HCT116 (cell line): ENCODE data around the gene R3HDML. TPM values are rescaled to one million over a fixed set of nuclear protein-coding genes. Genes with fewer than 3 reads are reported as not detected.
A peak's percentile ranks its signal among the peaks of the same experiment; 100 is the strongest.

ENCODE experiments used
- ATAC-seq: fragments of 200-7000 bp; cut with Tn5 transposase; 2 replicates; pipeline ENCODE4 v1.9.1; 2020; ENCODE audit warnings: mild to moderate bottlenecking, moderate library complexity
- BruUV-seq: library from RNA; stranded (reverse); fragments of 400-500 nt; replicated peaks from 2 replicates; lab custom pipeline; 2021; lab: Mats Ljungman, UMichigan
- CTCF ChIA-PET: fragments of 300-600 bp; sonication (Branson Sonifier 250); formaldehyde crosslinking; loops from one replicate; lab custom pipeline; 2021; ENCODE audit warnings: antibody characterized with exemption; lab: Charles Lee
- POLR2A ChIA-PET: fragments of 300-600, 350-600 bp; sonication (Branson Sonifier 250); formaldehyde crosslinking; loops from one replicate; lab custom pipeline; 2021; ENCODE audit warnings: antibody characterized with exemption; lab: Charles Lee
- RAD21 ChIA-PET, 2 experiments: fragments of 300-600 bp; sonication (Branson Sonifier 250); formaldehyde crosslinking; loops; one replicate each; lab custom pipeline; 2023; ENCODE audit warnings: low total read pairs in 2 of 2; ENCODE audit not compliant: uncharacterized antibody in 2 of 2, unreplicated experiment in 2 of 2, low non-redundant PET in 1 of 2; lab: Charles Lee
- DNase-seq: peaks from one replicate; pipeline ENCODE4 v3.0.0-alpha.2; 2010; ENCODE audit warnings: low read depth, low spot score
- H2AFZ ChIP-seq: fragments of 200-600 bp; shearing (Covaris generic), sonication (generic); 2 replicates; pipeline ENCODE4 v1.6.1; 2017; ENCODE audit warnings: low read depth, mixed run types, mixed read lengths, antibody characterized with exemption, low read length; ENCODE audit not compliant: poor library complexity, severe bottlenecking
- H3K27ac ChIP-seq: 2 replicates; pipeline ENCODE4 v1.5.1; 2012; ENCODE audit warnings: low read depth, low read length
- H3K27me3 ChIP-seq: fragments of 200-600 bp; sonication (generic); 2 replicates; pipeline ENCODE4 v1.6.1; 2016; ENCODE audit warnings: mixed run types, low read length, mixed read lengths; ENCODE audit not compliant: insufficient read depth
- H3K36me3 ChIP-seq, 2 experiments: fragments of 200-500 bp in 1 of 2; fragments of 200-600 bp in 1 of 2; sonication (Bioruptor generic) in 1 of 2; sonication (generic) in 1 of 2; 2 replicates each; pipeline versions ENCODE4 v1.5.1 to v1.6.1; 2014 to 2016; ENCODE audit warnings: low read length in 2 of 2, inconsistent platforms in 1 of 2, mixed read lengths in 1 of 2, mixed run types in 1 of 2; ENCODE audit not compliant: insufficient read depth in 2 of 2, control insufficient read depth in 1 of 2
- H3K4me1 ChIP-seq, 2 experiments: fragments of 200-600 bp in 1 of 2; sonication (generic) in 1 of 2; 2 replicates each; pipeline versions ENCODE4 v1.5.1 to v1.6.1; 2012 to 2017; ENCODE audit warnings: low read length in 2 of 2, inconsistent platforms in 1 of 2, mild to moderate bottlenecking in 1 of 2, mixed read lengths in 1 of 2, mixed run types in 1 of 2, moderate library complexity in 1 of 2; ENCODE audit not compliant: insufficient read depth in 2 of 2, control insufficient read depth in 1 of 2
- H3K4me2 ChIP-seq: fragments of 200-600 bp; sonication (generic); 2 replicates; pipeline ENCODE4 v1.6.1; 2017; ENCODE audit warnings: mixed run types, low read length, mixed read lengths
- H3K4me3 ChIP-seq, 2 experiments: fragments of 200-600 bp in 1 of 2; sonication (generic) in 1 of 2; replicated peaks in 1 of 2; 2 replicates each; pipeline ENCODE4 v1.5.1; 2011 to 2016; ENCODE audit warnings: low read length in 2 of 2, control low read depth in 1 of 2, low read depth in 1 of 2, mild to moderate bottlenecking in 1 of 2, mixed read lengths in 1 of 2, mixed run types in 1 of 2
- H3K79me2 ChIP-seq: fragments of 200-600 bp; sonication (generic); 2 replicates; pipeline ENCODE4 v1.6.1; 2017; ENCODE audit warnings: mild to moderate bottlenecking, mixed run types, low read length, moderate library complexity, mixed read lengths; ENCODE audit not compliant: insufficient read depth
- H3K9ac ChIP-seq: fragments of 200-600 bp; sonication (generic); 2 replicates; pipeline ENCODE4 v1.6.1; 2016; ENCODE audit warnings: low read length, mixed read lengths
- H3K9me2 ChIP-seq: fragments of 200-600 bp; sonication (generic), shearing (Covaris generic); 2 replicates; pipeline ENCODE4 v1.6.1; 2017; ENCODE audit warnings: mixed run types, mild to moderate bottlenecking, moderate library complexity; ENCODE audit not compliant: insufficient read depth
- H3K9me3 ChIP-seq, 2 experiments: fragments of 200-500 bp in 1 of 2; fragments of 200-600 bp in 1 of 2; sonication (Bioruptor generic) in 1 of 2; sonication (generic) in 1 of 2; 2 replicates each; pipeline ENCODE4 v1.6.1; 2014 to 2017; ENCODE audit warnings: low read length in 2 of 2, mixed read lengths in 2 of 2, inconsistent platforms in 1 of 2, low read depth in 1 of 2, mild to moderate bottlenecking in 1 of 2, mixed run types in 1 of 2, moderate library complexity in 1 of 2; ENCODE audit not compliant: control insufficient read depth in 1 of 2, insufficient read depth in 1 of 2
- H4K20me1 ChIP-seq: fragments of 200-600 bp; sonication (generic), shearing (Covaris generic); 2 replicates; pipeline ENCODE4 v1.6.1; 2017; ENCODE audit warnings: mixed run types, mild to moderate bottlenecking, moderate library complexity; ENCODE audit not compliant: insufficient read depth
- CBX3 ChIP-seq: IDR thresholded peaks from 2 replicates; pipeline ENCODE4 v1.6.1; 2012; ENCODE audit warnings: low read depth
- EGR1 ChIP-seq: IDR thresholded peaks from 2 replicates; pipeline ENCODE4 v1.6.1; 2012; ENCODE audit warnings: low read depth
- ELF1 ChIP-seq: IDR thresholded peaks from 2 replicates; pipeline ENCODE4 v1.6.1; 2012; ENCODE audit warnings: low read depth, borderline replicate concordance
- EZH2 ChIP-seq: fragments of 200-600 bp; sonication (generic); IDR thresholded peaks from 2 replicates; pipeline ENCODE4 v1.6.1; 2017; ENCODE audit warnings: antibody characterized with exemption, mixed run types
- EZH2phosphoT487 ChIP-seq: fragments of 200-600 bp; IDR thresholded peaks from 2 replicates; pipeline ENCODE4 v1.6.1; 2018; ENCODE audit warnings: antibody characterized with exemption, borderline replicate concordance
- POLR2A ChIP-seq: IDR thresholded peaks from 2 replicates; pipeline ENCODE4 v1.7.0; 2011; ENCODE audit warnings: borderline replicate concordance; ENCODE audit not compliant: insufficient read depth, insufficient read length; ENCODE audit errors: extremely low read depth
- POLR2AphosphoS5 ChIP-seq: IDR thresholded peaks from 2 replicates; pipeline ENCODE4 v1.6.1; 2011; ENCODE audit warnings: mild to moderate bottlenecking, low read depth, low read length, moderate library complexity
- RAD21 ChIP-seq: IDR thresholded peaks from 2 replicates; pipeline ENCODE4 v1.6.1; 2012; ENCODE audit warnings: low read depth, mild to moderate bottlenecking
- SIN3A ChIP-seq: IDR thresholded peaks from 2 replicates; pipeline ENCODE4 v1.6.1; 2012; ENCODE audit warnings: low read depth
- ZFX ChIP-seq: fragments of 450-650 bp; IDR thresholded peaks from 2 replicates; pipeline ENCODE4 v1.6.1; 2017
- intact Hi-C: fragments of 100-400 bp; cut with micrococcal nuclease; formaldehyde crosslinking; loops from 2 replicates; pipeline ENCODE4 v1.10.0; 2022
- total RNA-seq: library from RNA; stranded (reverse); gene quantifications from one replicate; pipeline ENCODE4 v1.2.1, GENCODE V29; 2021; ENCODE audit not compliant: unreplicated experiment
- TF ChIP-seq, protein P1 (sequence below): IDR thresholded peaks from 2 replicates; pipeline ENCODE4 v1.6.1; 2012
- TF ChIP-seq, protein P2 (sequence below), 3 experiments: fragments of 200-600 bp in 1 of 3; sonication (generic) in 1 of 3; IDR thresholded peaks in 2 of 3; conservative IDR thresholded peaks in 1 of 3; 2 replicates each; pipeline ENCODE4 v1.5.1; 2012 to 2017; ENCODE audit warnings: low read depth in 2 of 3, low read length in 2 of 3, antibody characterized with exemption in 1 of 3, borderline replicate concordance in 1 of 3, control low read depth in 1 of 3, mild to moderate bottlenecking in 1 of 3, mixed read lengths in 1 of 3, mixed run types in 1 of 3, moderate library complexity in 1 of 3; ENCODE audit not compliant: insufficient read depth in 1 of 3

Gene R3HDML
- total RNA-seq, 1 experiment from 2014 or later: not detected

DNA sequence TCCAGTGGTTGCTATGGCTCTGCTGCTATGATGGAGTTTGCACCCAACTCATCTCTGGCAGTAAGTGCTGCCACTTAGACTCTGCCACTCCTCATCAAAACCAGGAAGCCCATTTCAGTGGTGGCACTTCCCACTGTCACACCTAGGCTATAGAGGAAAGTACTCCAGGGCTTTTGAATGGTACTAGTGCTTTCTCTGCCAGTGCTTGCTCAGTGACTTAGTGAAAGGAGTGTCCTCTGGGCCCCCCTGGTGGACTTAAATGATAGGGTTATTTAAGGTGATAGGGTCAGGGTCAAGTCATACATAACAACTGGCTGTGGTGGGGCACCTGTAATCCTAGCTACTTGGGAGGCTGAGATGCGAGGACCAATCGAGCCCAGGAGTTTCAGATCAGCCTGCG is 48.6 kb upstream of the R3HDML start:
- no peak for DNase-seq
- intact Hi-C loops: no loop called here

DNA sequence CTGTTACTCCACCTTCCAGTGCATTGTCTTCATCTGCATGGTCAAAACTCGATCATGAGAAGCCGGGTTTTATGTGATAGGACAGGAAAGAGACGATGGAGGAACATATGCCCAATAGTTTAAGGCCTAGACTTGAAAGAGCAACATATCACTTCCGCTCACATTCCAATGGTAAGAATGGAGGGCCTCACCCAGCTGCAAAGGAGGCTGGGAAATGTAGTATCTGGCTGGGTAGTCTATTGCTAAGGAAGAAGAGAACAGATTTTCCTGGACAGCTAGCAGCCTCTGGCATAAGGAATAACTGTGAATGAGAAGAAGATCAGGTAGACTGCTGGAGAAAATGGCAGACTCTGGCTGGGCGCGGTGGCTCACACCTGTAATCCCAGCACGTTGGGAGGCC is 45.1 kb upstream of the R3HDML start:
- H3K4me1 ChIP-seq: no peaks in the 10 kb centered on the region
- no peak for DNase-seq
- H3K9me2 ChIP-seq: no peaks in the 10 kb centered on the region
- H4K20me1 ChIP-seq: no peaks in the 10 kb centered on the region
- H3K4me2 ChIP-seq: no peak overlapping the region
- intact Hi-C loops: no loop called here
- no peak overlapping the region for H3K9ac ChIP-seq
- no TSS peak for BruUV-seq
- H3K27ac ChIP-seq: no peak overlapping the region
- ChIA-PET POLR2A (no interaction called here), CTCF (no interaction called here), RAD21 (no interaction called here)
- no peaks in the 10 kb centered on the region for H3K79me2 ChIP-seq
- no peaks in the 10 kb centered on the region for H3K36me3 ChIP-seq
- H3K4me3 ChIP-seq: no peak overlapping the region
- no peaks in the 10 kb centered on the region for H3K9me3 ChIP-seq
- no peaks in the 10 kb centered on the region for H3K27me3 ChIP-seq
- no peak overlapping the region for H2AFZ ChIP-seq
- ATAC-seq: no peak
- no peak for TF ChIP-seq ZFX
- TF ChIP-seq SIN3A: no peak
- no peak for TF ChIP-seq CBX3
- TF ChIP-seq, protein P1, sequence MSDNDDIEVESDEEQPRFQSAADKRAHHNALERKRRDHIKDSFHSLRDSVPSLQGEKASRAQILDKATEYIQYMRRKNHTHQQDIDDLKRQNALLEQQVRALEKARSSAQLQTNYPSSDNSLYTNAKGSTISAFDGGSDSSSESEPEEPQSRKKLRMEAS: no peak
- TF ChIP-seq RAD21: no peak
- no peak for TF ChIP-seq EZH2
- no peak for TF ChIP-seq POLR2A
- TF ChIP-seq EGR1: no peak
- TF ChIP-seq, protein P2, sequence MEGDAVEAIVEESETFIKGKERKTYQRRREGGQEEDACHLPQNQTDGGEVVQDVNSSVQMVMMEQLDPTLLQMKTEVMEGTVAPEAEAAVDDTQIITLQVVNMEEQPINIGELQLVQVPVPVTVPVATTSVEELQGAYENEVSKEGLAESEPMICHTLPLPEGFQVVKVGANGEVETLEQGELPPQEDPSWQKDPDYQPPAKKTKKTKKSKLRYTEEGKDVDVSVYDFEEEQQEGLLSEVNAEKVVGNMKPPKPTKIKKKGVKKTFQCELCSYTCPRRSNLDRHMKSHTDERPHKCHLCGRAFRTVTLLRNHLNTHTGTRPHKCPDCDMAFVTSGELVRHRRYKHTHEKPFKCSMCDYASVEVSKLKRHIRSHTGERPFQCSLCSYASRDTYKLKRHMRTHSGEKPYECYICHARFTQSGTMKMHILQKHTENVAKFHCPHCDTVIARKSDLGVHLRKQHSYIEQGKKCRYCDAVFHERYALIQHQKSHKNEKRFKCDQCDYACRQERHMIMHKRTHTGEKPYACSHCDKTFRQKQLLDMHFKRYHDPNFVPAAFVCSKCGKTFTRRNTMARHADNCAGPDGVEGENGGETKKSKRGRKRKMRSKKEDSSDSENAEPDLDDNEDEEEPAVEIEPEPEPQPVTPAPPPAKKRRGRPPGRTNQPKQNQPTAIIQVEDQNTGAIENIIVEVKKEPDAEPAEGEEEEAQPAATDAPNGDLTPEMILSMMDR (IDR thresholded peaks at IDR 0.05 in 2 of 3, conservative IDR thresholded peaks at IDR 0.05 in 1 of 3; ENCODE audit: borderline replicate concordance in 1 of 3, insufficient read depth in 1 of 3, low read depth in 2 of 3, low read length in 2 of 3): no peak
- no peak for TF ChIP-seq ELF1
- no peak for TF ChIP-seq POLR2AphosphoS5
- TF ChIP-seq EZH2phosphoT487: no peak

More for the DNA sequence above, 48.6 kb upstream of the R3HDML start:
- no peak for TF ChIP-seq ZFX
- TF ChIP-seq, protein P2 (IDR thresholded peaks at IDR 0.05 in 2 of 3, conservative IDR thresholded peaks at IDR 0.05 in 1 of 3; ENCODE audit: borderline replicate concordance in 1 of 3, insufficient read depth in 1 of 3, low read depth in 2 of 3, low read length in 2 of 3): 0 out of 6 replicates have a peak, but pooled peaks of 1 of the 3 experiments have one; percentile 4
- TF ChIP-seq, all 23 proteins: peak for 1
- POLR2A ChIA-PET: no interaction called here
- CTCF ChIA-PET: no interaction called here
- no TSS peak for BruUV-seq
- RAD21 ChIA-PET: no interaction called here
- Histone ChIP-seq H3K27me3 (no peaks in the 10 kb centered on the region), H3K9me2 (no peaks in the 10 kb centered on the region), H3K9me3 (no peaks in the 10 kb centered on the region), H3K4me1 (no peaks in the 10 kb centered on the region), H3K27ac (no peak overlapping the region), H3K36me3 (no peaks in the 10 kb centered on the region), H3K79me2 (no peaks in the 10 kb centered on the region), H3K4me2 (no peak overlapping the region), H3K9ac (no peak overlapping the region), H2AFZ (no peak overlapping the region), H3K4me3 (no peak overlapping the region), H4K20me1 (no peaks in the 10 kb centered on the region)
- no peak for ATAC-seq
